WTC11 (cell line): ENCODE measurements around the gene ATP9A. TPM values are rescaled to one million over a fixed set of nuclear protein-coding genes. Genes with fewer than 3 reads are reported as not detected.
"Not testable (repeated sequence)": the region's sequence is repeated elsewhere in the genome, so short reads cannot be mapped to it uniquely, and the experiment has no call there.

Experiments used
- ATAC-seq: fragments of 200-7000 bp; cut with Tn5 transposase; 2 replicates; pipeline ENCODE4 v1.10.0; 2021; ENCODE audit warnings: mild to moderate bottlenecking, moderate library complexity
- CTCF ChIA-PET: fragments of 300-600 bp; sonication (Branson Sonifier 250); formaldehyde crosslinking; loops from one replicate; lab custom pipeline; 2021; ENCODE audit warnings: antibody characterized with exemption; lab: Charles Lee
- POLR2A ChIA-PET: fragments of 350-600 bp; sonication (Branson Sonifier 250); formaldehyde crosslinking; loops from one replicate; lab custom pipeline; 2021; ENCODE audit warnings: antibody characterized with exemption; lab: Charles Lee
- DNase-seq: peaks from one replicate; pipeline ENCODE4 v3.0.0; 2021; ENCODE audit warnings: low spot score
- H3K27ac Mint-ChIP-seq: 2 replicates; pipeline ENCODE4 v1.8.0; 2021; ENCODE audit warnings: mixed read lengths
- H3K27me3 Mint-ChIP-seq: 2 replicates; pipeline ENCODE4 v1.8.0; 2021; ENCODE audit warnings: low read depth, mild to moderate bottlenecking, moderate library complexity, mixed read lengths
- H3K36me3 Mint-ChIP-seq: 2 replicates; pipeline ENCODE4 v1.8.0; 2021; ENCODE audit warnings: mixed read lengths
- H3K4me1 Mint-ChIP-seq: 2 replicates; pipeline ENCODE4 v1.8.0; 2022; ENCODE audit warnings: mixed read lengths
- H3K4me3 Mint-ChIP-seq: 2 replicates; pipeline ENCODE4 v1.8.0; 2021; ENCODE audit warnings: mild to moderate bottlenecking, moderate library complexity, mixed read lengths
- H3K9me3 Mint-ChIP-seq: 2 replicates; pipeline ENCODE4 v1.8.0; 2021; ENCODE audit warnings: mixed read lengths
- ERG ChIP-seq: fragments of 250-450 bp; sonication (Bioruptor Pico); IDR thresholded peaks from 2 replicates; pipeline ENCODE4 v1.8.0; 2021; ENCODE audit warnings: mild to moderate bottlenecking
- ESRRA ChIP-seq: sonication (generic); formaldehyde crosslinking; IDR thresholded peaks from 2 replicates; pipeline ENCODE4 v1.8.1; 2022; ENCODE audit warnings: mild to moderate bottlenecking, missing genetic modification reagents, borderline replicate concordance
- FOXJ3 ChIP-seq: sonication (generic); formaldehyde crosslinking; IDR thresholded peaks from 2 replicates; pipeline ENCODE4 v1.9.0; 2021; ENCODE audit warnings: missing genetic modification reagents, mild to moderate bottlenecking, borderline replicate concordance
- GABPB1 ChIP-seq: sonication (generic); formaldehyde crosslinking; IDR thresholded peaks from 2 replicates; pipeline ENCODE4 v1.8.1; 2023; ENCODE audit warnings: mild to moderate bottlenecking, missing genetic modification reagents
- NFATC4 ChIP-seq: fragments of 250-450 bp; sonication (Bioruptor Pico); IDR thresholded peaks from 2 replicates; pipeline ENCODE4 v1.9.0; 2021; ENCODE audit warnings: mild to moderate bottlenecking
- NFE2L1 ChIP-seq: sonication (generic); formaldehyde crosslinking; IDR thresholded peaks from 2 replicates; pipeline ENCODE4 v1.8.1; 2023; ENCODE audit warnings: missing genetic modification reagents
- NFYB ChIP-seq: sonication (generic); formaldehyde crosslinking; conservative IDR thresholded peaks from 2 replicates; pipeline ENCODE4 v1.8.0; 2022; ENCODE audit warnings: low read depth, missing genetic modification reagents
- RORB ChIP-seq: fragments of 250-450 bp; sonication (Bioruptor Pico); IDR thresholded peaks from 2 replicates; pipeline ENCODE4 v1.9.0; 2021; ENCODE audit warnings: mild to moderate bottlenecking
- TP53 ChIP-seq: sonication (generic); formaldehyde crosslinking; IDR thresholded peaks from 2 replicates; pipeline ENCODE4 v1.8.1; 2023; ENCODE audit warnings: mild to moderate bottlenecking, missing genetic modification reagents
- USF2 ChIP-seq: sonication (generic); formaldehyde crosslinking; IDR thresholded peaks from 2 replicates; pipeline ENCODE4 v1.8.1; 2023; ENCODE audit warnings: mild to moderate bottlenecking, missing genetic modification reagents, moderate library complexity
- ZNF281 ChIP-seq: sonication (generic); formaldehyde crosslinking; IDR thresholded peaks from 2 replicates; pipeline ENCODE4 v1.8.0; 2023; ENCODE audit warnings: mild to moderate bottlenecking, missing genetic modification reagents
- ZNF396 ChIP-seq: fragments of 250-450 bp; sonication (Bioruptor Pico); IDR thresholded peaks from 2 replicates; pipeline ENCODE4 v1.8.0; 2021; ENCODE audit warnings: mild to moderate bottlenecking, moderate library complexity, borderline replicate concordance
- ZNF671 ChIP-seq: fragments of 250-450 bp; sonication (Bioruptor Pico); IDR thresholded peaks from 2 replicates; pipeline ENCODE4 v1.8.0; 2021; ENCODE audit warnings: mild to moderate bottlenecking
- total RNA-seq: library from RNA; stranded (reverse); gene quantifications from 3 replicates; pipeline ENCODE4 v1.2.3, GENCODE V29; 2021
- TF ChIP-seq, protein P1 (sequence below): sonication (generic); formaldehyde crosslinking; IDR thresholded peaks from 2 replicates; pipeline ENCODE4 v1.8.1; 2022; ENCODE audit warnings: missing genetic modification reagents, borderline replicate concordance
- TF ChIP-seq, protein P2 (sequence below): fragments of 200-600 bp; IDR thresholded peaks from 2 replicates; pipeline ENCODE4 v1.8.0; 2022; ENCODE audit warnings: antibody characterized with exemption

The ATP9A gene
- total RNA-seq, 1 experiment from 2014 or later, result 5.0 TPM

DNA sequence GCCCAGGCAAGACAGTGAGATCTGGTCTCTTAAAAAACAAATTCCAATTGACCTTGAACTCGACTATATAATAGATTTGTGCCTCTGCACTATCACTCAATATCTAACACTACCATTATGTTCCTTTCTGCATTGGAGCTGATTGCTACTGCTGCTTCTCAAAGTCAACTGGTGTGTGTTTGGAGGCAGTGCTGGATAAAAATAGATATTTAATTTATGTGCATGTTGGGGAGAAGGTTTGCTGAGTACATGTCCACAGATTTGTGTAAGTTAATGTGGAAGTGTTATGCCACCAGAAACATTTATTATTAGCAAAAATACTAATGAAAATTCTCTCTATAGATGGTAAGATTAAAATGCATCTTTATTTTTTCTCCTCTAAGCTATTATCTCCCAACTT is 39.5 kb downstream of the ATP9A start (continued):
- TF ChIP-seq NFE2L1 (CRISPR knock-in tag), result no peak

DNA sequence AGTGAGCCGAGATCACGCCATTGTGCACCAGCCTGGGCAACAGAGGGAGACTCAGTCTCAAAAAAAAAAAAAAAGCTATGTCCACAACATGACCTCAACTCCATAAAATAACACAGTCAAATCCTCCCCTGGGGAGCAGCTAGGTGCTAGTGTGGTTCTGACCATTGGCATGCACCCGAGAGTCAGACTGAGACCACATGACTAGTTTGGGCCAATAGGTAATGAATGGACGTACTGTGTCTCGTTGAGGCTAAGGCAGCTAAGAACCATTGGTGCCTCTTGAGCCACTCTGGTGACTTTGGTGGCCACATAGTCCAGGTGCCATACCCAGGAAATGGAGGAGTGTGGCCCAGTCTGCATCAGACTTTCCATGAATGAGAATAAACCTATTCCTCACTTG is 40.3 kb downstream of the ATP9A start:
- H3K27me3 Mint-ChIP-seq, result no peaks in the 10 kb centered on the region
- no peaks in the 10 kb centered on the region for H3K36me3 Mint-ChIP-seq
- no peaks in the 10 kb centered on the region for H3K9me3 Mint-ChIP-seq
- no peak overlapping the region for H3K4me3 Mint-ChIP-seq
- no peak for TF ChIP-seq ESRRA
- TF ChIP-seq NFYB (CRISPR knock-in tag), result 0 out of 2 replicates have a peak, but pooled peaks have one; percentile 19
- TF ChIP-seq, all 79 proteins: peak for 1
- Mint-ChIP-seq H3K27ac (no peak overlapping the region; the same call in 1 of the 2 replicates), H3K4me1 (peaks cover 6% of the 10 kb centered on the region)
- no peak for DNase-seq
- ChIA-PET CTCF (interaction anchor here (0.6 to 1.1 kb wide), 2 partner anchors 27 to 185 kb away, joined by 3 to 5 read pairs; no protein-coding TSS in a partner anchor), POLR2A (no interaction called here)
- no peak for ATAC-seq

GRCh38 chr20:51725584-51726176 is 42.5 kb downstream of the ATP9A start:
- Mint-ChIP-seq H3K4me1 (no peaks in the 10 kb centered on the region), H3K36me3 (no peaks in the 10 kb centered on the region), H3K27ac (peak overlapping the region; percentile 57), H3K27me3 (no peaks in the 10 kb centered on the region), H3K4me3 (no peak overlapping the region), H3K9me3 (no peaks in the 10 kb centered on the region)
- ChIA-PET POLR2A (no interaction called here), CTCF (interaction anchor here (0.7 kb wide), 1 partner anchor 398 kb away, joined by 4 read pairs; no protein-coding TSS in a partner anchor)
- no peak for ATAC-seq
- no peak for TF ChIP-seq ZNF671 (CRISPR knock-in tag)
- TF ChIP-seq, protein P1, sequence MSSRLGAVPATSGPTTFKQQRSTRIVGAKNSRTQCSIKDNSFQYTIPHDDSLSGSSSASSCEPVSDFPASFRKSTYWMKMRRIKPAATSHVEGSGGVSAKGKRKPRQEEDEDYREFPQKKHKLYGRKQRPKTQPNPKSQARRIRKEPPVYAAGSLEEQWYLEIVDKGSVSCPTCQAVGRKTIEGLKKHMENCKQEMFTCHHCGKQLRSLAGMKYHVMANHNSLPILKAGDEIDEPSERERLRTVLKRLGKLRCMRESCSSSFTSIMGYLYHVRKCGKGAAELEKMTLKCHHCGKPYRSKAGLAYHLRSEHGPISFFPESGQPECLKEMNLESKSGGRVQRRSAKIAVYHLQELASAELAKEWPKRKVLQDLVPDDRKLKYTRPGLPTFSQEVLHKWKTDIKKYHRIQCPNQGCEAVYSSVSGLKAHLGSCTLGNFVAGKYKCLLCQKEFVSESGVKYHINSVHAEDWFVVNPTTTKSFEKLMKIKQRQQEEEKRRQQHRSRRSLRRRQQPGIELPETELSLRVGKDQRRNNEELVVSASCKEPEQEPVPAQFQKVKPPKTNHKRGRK (CRISPR knock-in tag), result no peak
- no peak for TF ChIP-seq RORB (CRISPR knock-in tag)
- TF ChIP-seq NFE2L1 (CRISPR knock-in tag), result no peak
- no peak for DNase-seq

DNA sequence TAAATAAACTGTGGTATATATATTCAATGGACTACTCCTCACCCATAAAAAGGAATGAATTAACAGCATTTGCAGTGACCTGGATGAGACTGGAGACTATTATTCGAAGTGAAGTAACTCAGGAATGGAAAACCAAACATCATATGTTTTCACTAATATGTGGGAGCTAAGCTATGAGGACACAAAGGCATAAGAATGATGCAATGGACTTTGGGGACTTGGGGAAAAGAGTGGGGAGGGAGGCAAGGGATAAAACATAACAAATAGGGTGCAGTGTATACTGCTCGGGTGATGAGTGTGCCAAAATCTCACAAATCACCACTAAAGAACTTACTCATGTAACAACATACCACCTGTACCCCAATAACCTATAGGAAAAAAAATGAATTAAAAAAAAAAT is 45.2 kb downstream of the ATP9A start:
- H3K27me3 Mint-ChIP-seq, H3K9me3 Mint-ChIP-seq, POLR2A ChIA-PET, CTCF ChIA-PET, H3K4me1 Mint-ChIP-seq, H3K4me3 Mint-ChIP-seq, DNase-seq, ATAC-seq, H3K27ac Mint-ChIP-seq, H3K36me3 Mint-ChIP-seq: not testable (repeated sequence)
- peak; percentile 28; the same call in 1 of the 2 replicates for TF ChIP-seq GABPB1 (CRISPR knock-in tag)

DNA sequence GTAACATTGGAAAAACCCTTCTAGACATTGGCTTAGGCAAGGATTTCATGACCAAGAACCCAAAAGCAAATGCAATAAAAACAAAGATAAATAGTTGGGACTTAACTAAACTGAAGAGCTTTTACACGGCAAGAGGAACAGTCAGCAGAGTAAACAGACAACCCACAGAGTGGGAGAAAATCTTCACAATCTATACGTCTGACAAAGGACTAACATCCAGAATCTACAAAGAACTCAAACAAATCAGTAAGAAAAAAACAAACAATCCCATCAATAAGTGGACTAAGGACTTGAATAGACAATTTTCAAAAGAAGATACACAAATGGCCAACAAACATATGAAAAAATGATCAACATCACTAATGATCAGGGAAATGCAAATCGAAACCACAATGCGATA is 45.9 kb downstream of the ATP9A start:
- H3K4me1 Mint-ChIP-seq, POLR2A ChIA-PET, H3K4me3 Mint-ChIP-seq, ATAC-seq, H3K27me3 Mint-ChIP-seq, CTCF ChIA-PET, H3K9me3 Mint-ChIP-seq, DNase-seq, H3K36me3 Mint-ChIP-seq: not testable (repeated sequence)
- H3K27ac Mint-ChIP-seq, result 0 out of 2 replicates have a peak overlapping the region, but pooled peaks have one; percentile 1

- no peak overlapping the region for H3K4me3 Mint-ChIP-seq
- H3K4me1 Mint-ChIP-seq, result no peaks in the 10 kb centered on the region; the same call in 1 of the 2 replicates
- ATAC-seq (no peak), DNase-seq (no peak)
- CTCF ChIA-PET, result interaction anchor here (1.2 kb wide), 1 partner anchor 20 kb away, joined by 3 read pairs; no protein-coding TSS in a partner anchor
- POLR2A ChIA-PET, result interaction anchor here (0.6 kb wide), 1 partner anchor 11 kb away, joined by 3 read pairs; no protein-coding TSS in a partner anchor
- H3K27me3 Mint-ChIP-seq, result no peaks in the 10 kb centered on the region
- no peaks in the 10 kb centered on the region for H3K36me3 Mint-ChIP-seq
- H3K9me3 Mint-ChIP-seq, result no peaks in the 10 kb centered on the region
- H3K27ac Mint-ChIP-seq, result no peak overlapping the region
- TF ChIP-seq TP53 (CRISPR knock-in tag), result no peak
- no peak for TF ChIP-seq NFE2L1 (CRISPR knock-in tag)
- no peak for TF ChIP-seq ZNF281 (CRISPR knock-in tag)
- no peak for TF ChIP-seq USF2
- TF ChIP-seq ERG (CRISPR knock-in tag), result no peak
- TF ChIP-seq GABPB1 (CRISPR knock-in tag), result no peak
- TF ChIP-seq, protein P2, sequence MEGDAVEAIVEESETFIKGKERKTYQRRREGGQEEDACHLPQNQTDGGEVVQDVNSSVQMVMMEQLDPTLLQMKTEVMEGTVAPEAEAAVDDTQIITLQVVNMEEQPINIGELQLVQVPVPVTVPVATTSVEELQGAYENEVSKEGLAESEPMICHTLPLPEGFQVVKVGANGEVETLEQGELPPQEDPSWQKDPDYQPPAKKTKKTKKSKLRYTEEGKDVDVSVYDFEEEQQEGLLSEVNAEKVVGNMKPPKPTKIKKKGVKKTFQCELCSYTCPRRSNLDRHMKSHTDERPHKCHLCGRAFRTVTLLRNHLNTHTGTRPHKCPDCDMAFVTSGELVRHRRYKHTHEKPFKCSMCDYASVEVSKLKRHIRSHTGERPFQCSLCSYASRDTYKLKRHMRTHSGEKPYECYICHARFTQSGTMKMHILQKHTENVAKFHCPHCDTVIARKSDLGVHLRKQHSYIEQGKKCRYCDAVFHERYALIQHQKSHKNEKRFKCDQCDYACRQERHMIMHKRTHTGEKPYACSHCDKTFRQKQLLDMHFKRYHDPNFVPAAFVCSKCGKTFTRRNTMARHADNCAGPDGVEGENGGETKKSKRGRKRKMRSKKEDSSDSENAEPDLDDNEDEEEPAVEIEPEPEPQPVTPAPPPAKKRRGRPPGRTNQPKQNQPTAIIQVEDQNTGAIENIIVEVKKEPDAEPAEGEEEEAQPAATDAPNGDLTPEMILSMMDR, result no peak
- TF ChIP-seq ZNF396 (CRISPR knock-in tag), result no peak
- TF ChIP-seq NFATC4 (CRISPR knock-in tag), result no peak
- no peak for TF ChIP-seq FOXJ3 (CRISPR knock-in tag)
Measured at GRCh38 chr20:51720854-51721253, 47.3 kb downstream of the ATP9A start.
